GM12865 (cell line): ENCODE results near the gene THRSP.
"Not testable (repeated sequence)": the region's sequence is repeated elsewhere in the genome, so short reads cannot be mapped to it uniquely, and the experiment has no call there.

Experiments
- DNase-seq: peaks from one replicate; pipeline ENCODE4 v3.0.0; 2010; ENCODE audit warnings: low read depth
- H3K4me3 ChIP-seq: 2 replicates; pipeline ENCODE4 v1.5.1; 2011; ENCODE audit warnings: mild to moderate bottlenecking, low read depth, low read length, control low read depth
- TF ChIP-seq, protein P1 (sequence below): IDR thresholded peaks from 2 replicates; pipeline ENCODE4 v1.5.1; 2011; ENCODE audit warnings: low read length, control low read depth, low read depth, inconsistent platforms; ENCODE audit not compliant: insufficient read depth; ENCODE audit errors: missing control alignments

THRSP gene

DNA sequence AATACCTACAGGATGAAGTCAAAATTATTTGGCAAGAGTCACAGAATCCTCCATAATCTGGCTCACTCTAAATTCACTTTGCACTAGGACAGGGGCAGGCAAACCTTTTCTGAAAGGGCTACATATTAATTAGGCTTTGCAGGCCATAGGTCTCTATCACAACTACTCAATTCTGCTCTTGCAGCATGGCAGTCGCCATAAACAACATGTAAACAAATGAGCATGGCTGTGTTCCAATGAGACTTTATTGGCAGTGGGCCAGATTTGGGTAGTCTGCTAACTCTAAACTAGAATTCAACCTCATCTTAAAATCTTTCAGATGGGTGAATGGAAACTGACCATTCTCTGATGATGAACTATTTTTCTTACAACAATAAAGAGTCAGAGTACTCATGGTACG lies 5.8 kb downstream of the THRSP start:
- TF ChIP-seq, protein P1, sequence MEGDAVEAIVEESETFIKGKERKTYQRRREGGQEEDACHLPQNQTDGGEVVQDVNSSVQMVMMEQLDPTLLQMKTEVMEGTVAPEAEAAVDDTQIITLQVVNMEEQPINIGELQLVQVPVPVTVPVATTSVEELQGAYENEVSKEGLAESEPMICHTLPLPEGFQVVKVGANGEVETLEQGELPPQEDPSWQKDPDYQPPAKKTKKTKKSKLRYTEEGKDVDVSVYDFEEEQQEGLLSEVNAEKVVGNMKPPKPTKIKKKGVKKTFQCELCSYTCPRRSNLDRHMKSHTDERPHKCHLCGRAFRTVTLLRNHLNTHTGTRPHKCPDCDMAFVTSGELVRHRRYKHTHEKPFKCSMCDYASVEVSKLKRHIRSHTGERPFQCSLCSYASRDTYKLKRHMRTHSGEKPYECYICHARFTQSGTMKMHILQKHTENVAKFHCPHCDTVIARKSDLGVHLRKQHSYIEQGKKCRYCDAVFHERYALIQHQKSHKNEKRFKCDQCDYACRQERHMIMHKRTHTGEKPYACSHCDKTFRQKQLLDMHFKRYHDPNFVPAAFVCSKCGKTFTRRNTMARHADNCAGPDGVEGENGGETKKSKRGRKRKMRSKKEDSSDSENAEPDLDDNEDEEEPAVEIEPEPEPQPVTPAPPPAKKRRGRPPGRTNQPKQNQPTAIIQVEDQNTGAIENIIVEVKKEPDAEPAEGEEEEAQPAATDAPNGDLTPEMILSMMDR, result no peak
- DNase-seq, result no peak
- no peak overlapping the region for H3K4me3 ChIP-seq

DNA sequence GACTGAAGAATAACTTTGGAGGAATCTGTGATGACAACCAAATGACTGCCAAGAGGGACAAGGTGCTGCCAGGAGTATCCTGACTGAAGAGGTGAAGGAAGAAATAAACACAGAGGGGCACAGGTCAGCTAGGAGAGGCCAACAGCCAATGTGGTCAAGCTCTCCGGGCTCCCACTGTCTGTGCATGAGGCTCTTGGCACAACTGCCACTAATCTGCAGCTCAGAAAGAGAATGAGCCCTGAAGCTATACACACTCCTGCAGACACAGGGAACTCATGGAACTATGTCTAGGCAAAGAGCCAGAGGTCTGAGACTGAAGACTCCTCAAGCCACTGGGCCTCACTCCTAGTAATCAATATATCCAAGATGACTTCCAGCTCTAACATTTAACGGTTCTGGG lies 7.0 kb downstream of the THRSP start:
- DNase-seq, result no peak
- TF ChIP-seq, protein P1, result no peak
- H3K4me3 ChIP-seq, result no peak overlapping the region

DNA sequence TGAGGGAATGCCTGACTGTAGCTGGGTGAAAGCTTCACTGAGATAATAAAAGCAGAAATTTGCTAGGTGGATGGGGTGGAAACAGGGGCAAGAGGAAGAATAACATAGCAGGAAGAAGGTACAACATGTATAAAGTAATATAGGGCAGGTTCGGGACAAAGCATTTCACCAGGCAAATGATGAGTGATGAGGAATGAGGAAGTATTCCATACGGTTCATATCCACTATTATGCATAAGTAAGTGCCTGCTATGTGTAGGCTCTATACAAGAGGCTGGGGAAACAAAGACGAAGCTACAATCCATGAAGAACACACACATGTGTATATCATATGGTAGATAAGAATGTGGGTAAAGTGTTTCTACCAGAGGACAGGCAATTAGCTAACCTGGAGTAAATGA lies 8.1 kb downstream of the THRSP start:
- no peak for DNase-seq
- TF ChIP-seq, protein P1, result no peak

DNA sequence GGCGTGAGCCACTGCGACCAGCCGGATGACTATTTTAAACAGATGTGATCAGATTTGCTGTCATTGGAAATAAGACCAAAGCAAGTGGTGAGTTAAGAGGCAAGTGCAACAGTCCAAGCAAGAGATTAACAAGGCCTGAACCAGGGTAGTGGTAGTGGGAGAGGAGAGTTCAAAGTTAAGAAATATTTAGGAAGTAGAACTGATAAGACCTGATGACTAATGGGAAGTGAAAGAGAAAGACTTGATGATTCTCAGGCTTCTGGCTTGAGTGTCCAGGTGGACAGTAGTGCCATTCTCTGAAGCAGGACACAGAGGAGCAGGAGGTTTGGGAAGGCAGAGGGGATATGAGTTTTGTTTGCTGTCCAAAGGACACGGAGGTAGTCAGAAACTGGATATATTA lies 8.8 kb downstream of the THRSP start:
- H3K4me3 ChIP-seq, result no peak overlapping the region
- DNase-seq, result no peak
- TF ChIP-seq, protein P1, result no peak

More for the DNA sequence above, 8.1 kb downstream of the THRSP start:
- no peak overlapping the region for H3K4me3 ChIP-seq

DNA sequence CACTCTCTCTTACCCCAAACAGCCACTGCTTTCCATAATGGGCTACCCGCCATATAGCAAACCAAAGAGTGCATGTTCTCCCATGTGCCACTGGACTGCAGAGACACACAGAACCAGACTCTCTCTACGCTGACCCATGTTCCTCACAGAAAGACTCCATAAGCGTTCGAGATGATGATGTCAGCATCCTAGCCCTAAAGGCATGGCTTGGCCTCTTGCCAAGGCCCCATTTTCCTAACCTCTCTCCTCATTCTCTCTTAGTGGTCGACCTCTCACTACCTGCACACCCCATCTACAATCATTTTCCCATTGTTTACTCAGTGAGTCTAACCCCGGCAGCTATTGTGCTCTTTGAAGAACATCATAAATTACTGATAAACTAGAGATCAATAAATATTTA lies 11.1 kb downstream of the THRSP start:
- TF ChIP-seq, protein P1, result no peak
- DNase-seq, result no peak
- H3K4me3 ChIP-seq, result no peak overlapping the region

DNA sequence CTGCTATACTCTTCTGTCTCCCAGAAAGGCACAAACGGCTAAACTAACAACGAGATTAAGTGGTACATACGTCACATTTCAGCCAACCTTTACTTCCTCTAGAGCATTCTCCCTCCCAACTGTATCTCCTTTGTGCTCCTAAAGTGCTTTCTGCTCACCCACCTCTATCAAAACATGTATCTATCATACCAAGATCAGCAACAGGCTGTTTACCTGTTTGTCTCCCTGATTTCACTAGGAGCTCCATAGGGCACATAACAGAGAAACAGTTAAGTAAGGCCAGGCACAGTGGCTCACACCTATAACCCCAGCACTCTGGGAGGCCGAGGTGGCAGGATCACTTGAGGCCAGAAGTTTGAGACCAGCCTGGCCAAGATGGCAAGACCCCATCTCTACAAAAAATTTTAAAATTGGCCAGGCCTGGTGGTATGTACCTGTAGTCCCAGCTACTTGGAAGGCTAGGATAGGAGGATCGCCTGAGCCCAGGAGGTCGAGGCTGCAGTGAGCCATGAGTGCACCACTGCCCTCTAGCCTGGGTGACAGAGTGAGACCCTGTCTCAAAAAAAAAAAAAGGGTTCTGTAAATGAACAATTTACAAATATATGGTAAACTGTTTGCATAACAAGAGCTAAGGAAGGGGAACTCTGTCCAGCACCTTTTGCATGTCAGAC lies 13.2 kb downstream of the THRSP start:
- DNase-seq, result no peak
- TF ChIP-seq, protein P1, result no peak
- H3K4me3 ChIP-seq, result no peak overlapping the region

DNA sequence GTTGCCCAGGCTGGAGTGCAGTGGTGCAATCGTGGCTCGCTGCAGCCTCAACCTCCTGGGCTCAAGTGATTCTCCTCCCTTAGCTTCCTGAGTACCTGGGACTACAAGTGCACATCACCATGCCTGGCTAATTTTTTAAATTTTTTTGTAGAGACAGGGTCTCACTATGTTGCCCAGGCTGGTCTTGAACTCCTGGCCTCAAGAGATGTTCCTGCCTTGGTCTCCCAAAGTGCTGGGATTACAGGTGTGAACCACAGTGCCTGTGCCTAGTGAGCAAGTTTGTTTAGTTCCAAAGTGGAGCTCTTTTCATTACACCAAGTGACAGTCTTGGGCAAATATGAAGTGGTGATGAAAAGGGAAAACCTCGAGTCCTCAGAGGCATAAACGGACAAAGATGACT lies 13.9 kb downstream of the THRSP start:
- not testable (repeated sequence) for H3K4me3 ChIP-seq, DNase-seq
